Fibroblast of pulmonary artery (primary cell): ENCODE measurements around the gene GPR142.
A peak's percentile ranks its signal among the peaks of the same experiment; 100 is the strongest.

Experiments used
- DNase-seq: peaks from one replicate; pipeline ENCODE4 v3.0.0-alpha.2; 2010; ENCODE audit warnings: low read depth
- H3K4me3 ChIP-seq: replicated peaks from 2 replicates; pipeline ENCODE4 v1.5.1; 2011; ENCODE audit warnings: low read depth, mild to moderate bottlenecking, control low read depth, low read length, moderate library complexity
- TF ChIP-seq, protein P1 (sequence below): IDR thresholded peaks from 2 replicates; pipeline ENCODE4 v1.5.1; 2011; ENCODE audit warnings: mild to moderate bottlenecking, control low read depth, low read length, inconsistent platforms; ENCODE audit errors: missing control alignments

Gene GPR142

DNA sequence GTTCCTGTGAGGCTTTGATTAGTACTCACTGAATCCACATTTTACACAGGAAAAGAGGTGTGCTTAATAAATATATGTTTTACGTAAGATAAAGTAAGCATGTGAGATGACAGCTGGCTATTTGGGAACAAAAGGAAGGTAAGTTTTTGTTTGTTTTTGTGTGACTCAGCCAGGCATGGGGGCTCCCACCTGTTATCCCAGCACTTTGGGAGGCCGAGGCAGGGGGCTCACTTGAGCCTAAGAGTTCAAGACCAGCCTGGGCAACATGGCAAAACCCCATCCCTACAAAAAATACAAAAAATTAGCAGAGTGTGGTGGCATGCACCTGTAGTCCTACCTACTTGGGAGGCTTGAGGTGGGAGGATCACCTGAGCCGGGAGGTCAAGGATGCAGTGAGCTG lies 17.9 kb downstream of the GPR142 start:
- TF ChIP-seq, protein P1, sequence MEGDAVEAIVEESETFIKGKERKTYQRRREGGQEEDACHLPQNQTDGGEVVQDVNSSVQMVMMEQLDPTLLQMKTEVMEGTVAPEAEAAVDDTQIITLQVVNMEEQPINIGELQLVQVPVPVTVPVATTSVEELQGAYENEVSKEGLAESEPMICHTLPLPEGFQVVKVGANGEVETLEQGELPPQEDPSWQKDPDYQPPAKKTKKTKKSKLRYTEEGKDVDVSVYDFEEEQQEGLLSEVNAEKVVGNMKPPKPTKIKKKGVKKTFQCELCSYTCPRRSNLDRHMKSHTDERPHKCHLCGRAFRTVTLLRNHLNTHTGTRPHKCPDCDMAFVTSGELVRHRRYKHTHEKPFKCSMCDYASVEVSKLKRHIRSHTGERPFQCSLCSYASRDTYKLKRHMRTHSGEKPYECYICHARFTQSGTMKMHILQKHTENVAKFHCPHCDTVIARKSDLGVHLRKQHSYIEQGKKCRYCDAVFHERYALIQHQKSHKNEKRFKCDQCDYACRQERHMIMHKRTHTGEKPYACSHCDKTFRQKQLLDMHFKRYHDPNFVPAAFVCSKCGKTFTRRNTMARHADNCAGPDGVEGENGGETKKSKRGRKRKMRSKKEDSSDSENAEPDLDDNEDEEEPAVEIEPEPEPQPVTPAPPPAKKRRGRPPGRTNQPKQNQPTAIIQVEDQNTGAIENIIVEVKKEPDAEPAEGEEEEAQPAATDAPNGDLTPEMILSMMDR = no peak
- DNase-seq = no peak
- H3K4me3 ChIP-seq = no peak overlapping the region

DNA sequence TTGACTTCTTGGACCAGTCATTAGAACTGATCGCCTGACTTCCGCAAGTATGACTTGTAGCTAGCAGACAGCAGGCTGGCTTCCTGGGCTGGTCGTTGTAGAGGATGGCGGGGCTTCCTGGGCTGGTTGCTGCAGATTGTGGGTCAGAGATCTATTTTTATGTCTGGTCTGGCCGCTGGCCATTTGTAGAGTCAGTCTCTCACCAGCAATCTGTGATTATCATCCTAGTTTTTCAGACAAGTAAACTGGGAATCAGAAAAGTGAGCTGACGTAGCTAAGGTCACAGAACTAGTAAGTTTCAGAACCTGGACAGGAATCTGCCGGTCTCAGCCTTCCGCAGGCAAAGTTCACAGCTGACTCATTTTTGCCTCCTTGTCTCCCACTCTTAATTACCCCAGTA lies 19.1 kb downstream of the GPR142 start:
- DNase-seq = peak; percentile 29
- TF ChIP-seq, protein P1 = no peak
- H3K4me3 ChIP-seq = no peak overlapping the region

DNA sequence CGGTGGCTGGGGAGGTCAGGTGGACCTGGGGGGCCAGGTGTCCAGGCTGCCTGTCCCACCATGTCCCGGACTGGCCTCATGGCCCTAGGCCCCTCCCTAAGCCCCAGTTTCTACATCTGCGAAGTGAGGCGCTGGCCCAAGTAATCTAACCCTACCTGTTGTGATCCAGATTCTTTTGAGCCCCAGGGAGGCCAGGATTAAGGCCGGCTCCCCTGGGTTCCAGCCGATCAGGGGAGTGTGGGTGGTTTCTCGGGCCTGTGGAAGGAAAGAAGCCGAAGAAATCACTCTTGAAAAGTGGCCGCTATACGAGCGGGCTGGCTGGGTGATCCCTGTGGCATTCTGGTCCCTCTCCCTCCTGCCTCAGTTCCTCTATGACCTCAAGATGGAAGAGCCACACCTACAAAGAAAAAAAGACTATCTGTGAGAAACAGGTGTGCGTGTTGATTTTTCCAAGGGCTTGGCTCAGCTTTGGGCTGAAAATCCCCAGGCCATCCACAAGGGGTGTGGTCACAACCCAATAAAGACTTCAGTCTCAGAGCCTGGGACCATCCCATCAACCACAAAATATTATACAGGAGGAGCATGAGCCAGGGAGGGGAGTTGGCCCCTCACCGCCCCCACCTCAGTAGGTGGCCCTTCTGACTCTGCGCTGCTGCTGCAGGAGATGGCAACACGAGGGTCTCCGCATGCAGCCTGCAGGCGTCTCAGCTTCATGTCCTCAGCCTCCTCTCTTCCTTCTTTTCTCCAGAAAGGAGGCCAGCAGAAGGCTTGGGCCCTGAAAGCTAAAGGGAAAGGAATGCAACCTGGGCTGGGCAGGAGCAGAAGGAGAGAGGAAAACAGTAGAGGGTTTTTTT lies 20.3 kb downstream of the GPR142 start:
- no peak for DNase-seq
- H3K4me3 ChIP-seq = no peak overlapping the region
- TF ChIP-seq, protein P1 = no peak

DNA sequence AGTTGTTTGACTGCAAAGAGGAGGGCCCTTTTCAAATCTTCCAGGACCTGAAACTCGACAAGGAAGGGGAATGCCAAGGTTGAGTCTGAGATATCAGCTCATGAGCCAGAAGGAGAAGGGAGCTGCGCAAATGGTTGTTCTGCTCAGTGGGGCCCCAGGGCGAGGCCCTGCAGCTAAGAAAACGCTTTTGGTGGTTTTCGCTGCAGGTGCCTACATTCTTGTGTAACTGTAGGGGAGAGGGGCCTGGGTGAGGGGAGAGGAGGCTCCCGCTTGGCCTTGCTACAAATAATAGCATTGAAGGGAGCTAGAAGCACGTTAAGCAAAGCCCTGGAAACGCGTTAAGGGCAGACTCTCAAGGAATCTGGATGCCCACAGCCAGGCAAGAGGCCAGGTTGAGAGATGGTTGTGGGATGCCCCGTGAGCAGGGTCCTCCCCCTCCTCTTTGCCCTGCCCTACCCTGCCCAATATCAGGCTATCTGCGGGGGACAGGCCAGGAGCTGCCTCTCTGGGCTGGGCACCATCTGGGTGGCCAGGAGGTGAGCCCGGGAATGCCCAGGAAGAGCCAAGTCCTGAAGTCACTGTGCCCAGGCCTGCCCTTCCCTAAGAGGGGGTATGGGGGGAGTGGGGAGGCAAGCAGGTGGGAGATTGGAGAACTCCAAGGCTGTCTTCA lies 21.9 kb downstream of the GPR142 start:
- no peak for DNase-seq
- no peak overlapping the region for H3K4me3 ChIP-seq
- TF ChIP-seq, protein P1 = no peak

DNA sequence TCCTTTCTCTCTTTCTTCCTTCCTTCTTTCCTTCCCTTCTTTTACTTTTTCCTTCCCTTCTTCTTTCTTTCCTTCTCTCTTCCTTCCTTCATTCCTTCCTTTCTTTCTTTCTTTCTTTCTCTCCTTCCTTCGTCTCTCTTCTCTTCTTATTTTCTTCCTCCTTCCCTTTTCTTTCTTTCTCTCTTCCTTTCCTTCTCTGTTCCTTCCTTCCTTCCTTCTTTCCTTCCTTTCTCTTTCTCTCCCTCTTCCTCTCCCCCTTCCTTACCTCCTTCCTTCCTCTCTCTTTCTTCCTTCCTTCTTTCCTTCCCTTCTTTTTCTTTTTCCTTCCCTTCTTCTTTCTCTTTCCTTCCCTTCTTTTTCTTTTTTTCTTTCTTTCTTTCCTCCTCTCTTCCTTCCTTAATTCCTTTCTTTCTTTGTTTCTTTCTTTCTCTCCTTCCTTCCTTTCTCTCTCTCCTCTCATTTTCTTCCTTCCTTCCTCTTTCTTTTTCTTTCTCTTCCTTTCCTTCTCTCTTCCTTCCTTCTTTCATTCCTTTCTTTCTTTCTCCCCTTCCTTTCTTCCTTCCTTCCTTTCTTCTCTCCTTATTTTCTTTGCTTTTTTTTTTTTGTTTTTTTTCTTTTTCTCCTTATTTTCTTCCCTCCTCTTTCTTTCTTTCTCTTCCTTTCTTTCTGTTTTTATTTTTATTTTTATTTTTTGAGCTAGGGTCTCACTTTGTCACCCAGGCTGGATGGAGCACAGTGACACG lies 22.8 kb downstream of the GPR142 start:
- TF ChIP-seq, protein P1 = no peak
- no peak for DNase-seq
- H3K4me3 ChIP-seq = no peak overlapping the region

DNA sequence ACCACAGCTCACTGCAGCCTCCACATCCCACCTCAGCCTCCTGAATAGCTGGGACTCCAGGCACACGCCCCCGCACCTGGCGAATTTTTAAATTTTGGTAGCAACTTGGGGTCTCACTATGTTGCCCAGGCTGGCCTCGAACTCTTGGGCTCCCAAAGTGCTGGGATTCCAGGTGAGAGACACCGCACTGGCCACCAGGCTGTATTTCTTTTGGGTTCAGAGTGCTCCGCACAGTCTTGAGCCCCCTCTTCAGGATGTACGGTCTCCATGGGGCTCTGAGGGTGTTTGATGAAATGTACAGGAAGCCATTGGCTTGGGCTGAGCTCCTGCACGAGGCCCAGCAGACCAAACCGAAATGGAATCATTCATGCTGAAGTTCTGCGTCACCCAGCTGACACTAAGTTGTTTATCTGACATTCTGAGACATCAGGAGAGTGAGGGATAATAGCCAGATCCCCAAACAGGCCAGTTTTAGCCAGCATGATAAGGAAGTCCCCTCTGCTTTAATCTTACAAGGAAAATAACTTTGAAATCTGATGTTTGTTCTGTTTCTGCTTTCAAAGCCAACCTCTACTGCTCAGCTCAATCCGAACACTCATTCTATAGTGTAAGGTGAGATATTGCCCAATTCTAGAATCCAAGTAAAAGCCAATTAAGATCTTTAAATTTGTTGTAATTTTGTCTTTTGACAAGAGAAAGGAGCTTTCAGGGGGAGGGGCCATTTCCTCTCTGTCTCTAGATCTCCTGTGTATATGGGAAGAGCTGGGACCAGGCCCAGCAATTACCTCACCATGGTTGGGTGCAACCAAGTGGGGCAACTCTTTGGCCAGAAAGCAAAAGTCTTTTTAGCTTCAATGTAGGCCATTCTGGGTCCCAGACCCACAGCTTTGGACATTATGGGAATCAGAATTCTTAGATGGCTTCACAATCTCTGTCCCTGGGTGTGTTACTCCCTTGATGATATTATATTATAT lies 23.7 kb downstream of the GPR142 start:
- H3K4me3 ChIP-seq = no peak overlapping the region
- TF ChIP-seq, protein P1 = no peak
- no peak for DNase-seq
